IPS-18c (cell line): ENCODE measurements around the gene TAX1BP3.
"Not testable (repeated sequence)": the region's sequence is repeated elsewhere in the genome, so short reads cannot be mapped to it uniquely, and the experiment has no call there.

ENCODE experiments used
- H3K4me3 ChIP-seq: 2 replicates; pipeline ENCODE4 v1.7.0; 2013; ENCODE audit warnings: low read depth, mild to moderate bottlenecking, low read length, moderate library complexity; ENCODE audit not compliant: insufficient read depth
- H3K9me3 ChIP-seq: one replicate; pipeline ENCODE4 v1.6.1; 2013; ENCODE audit warnings: mild to moderate bottlenecking, low read length, moderate library complexity; ENCODE audit not compliant: control insufficient read depth, insufficient read depth

TAX1BP3 gene

GRCh38 chr17:3668279-3669084 lies at the start of gene TAX1BP3, which contains the start of gene EMC6:
Gene TAX1BP3, minus strand, starts transcription at chr17:3668578. Its CDS starts 52 bp downstream, at chr17:3668526.
Gene EMC6, plus strand, starts transcription at chr17:3668812. Its CDS starts 335 bp downstream, at chr17:3669147.
- Histone ChIP-seq H3K9me3 (no peaks in the 10 kb centered on the region), H3K4me3 (peak within 1 kb of the TSS; percentile 95)

GRCh38 chr17:3715296-3715695 lies 46.9 kb upstream of the TAX1BP3 start:
- H3K4me3 ChIP-seq = no peak overlapping the region
- no peaks in the 10 kb centered on the region for H3K9me3 ChIP-seq

- Histone ChIP-seq H3K4me3 (no peak overlapping the region), H3K9me3 (no peaks in the 10 kb centered on the region)
Measured at GRCh38 chr17:3712811-3713463, 44.6 kb upstream of the TAX1BP3 start.

GRCh38 chr17:3710951-3711383 lies 42.6 kb upstream of the TAX1BP3 start:
- no peak overlapping the region for H3K4me3 ChIP-seq
- H3K9me3 ChIP-seq = no peaks in the 10 kb centered on the region

GRCh38 chr17:3708366-3708765 lies 40.0 kb upstream of the TAX1BP3 start:
- H3K4me3 ChIP-seq = no peak overlapping the region

GRCh38 chr17:3705718-3705984 lies 37.3 kb upstream of the TAX1BP3 start:
- H3K4me3 ChIP-seq, H3K9me3 ChIP-seq: not testable (repeated sequence)

More at GRCh38 chr17:3708366-3708765, 40.0 kb upstream of the TAX1BP3 start:
- no peaks in the 10 kb centered on the region for H3K9me3 ChIP-seq

- Histone ChIP-seq H3K4me3 (no peak overlapping the region), H3K9me3 (no peaks in the 10 kb centered on the region)
Measured at GRCh38 chr17:3704931-3705717, 36.7 kb upstream of the TAX1BP3 start.

- not testable (repeated sequence) for H3K9me3 ChIP-seq, H3K4me3 ChIP-seq
Measured at GRCh38 chr17:3702041-3702539, 33.7 kb upstream of the TAX1BP3 start.

- peaks cover 8% of the 10 kb centered on the region for H3K9me3 ChIP-seq
- no peak overlapping the region for H3K4me3 ChIP-seq
Measured at GRCh38 chr17:3699951-3700350, 31.6 kb upstream of the TAX1BP3 start.

- Histone ChIP-seq H3K4me3 (no peak overlapping the region), H3K9me3 (peaks cover 8% of the 10 kb centered on the region)
Measured at GRCh38 chr17:3698139-3698538, 29.8 kb upstream of the TAX1BP3 start.

- H3K4me3 ChIP-seq = no peak overlapping the region
- peaks cover 8% of the 10 kb centered on the region for H3K9me3 ChIP-seq
Measured at GRCh38 chr17:3697103-3697476, 28.7 kb upstream of the TAX1BP3 start.

GRCh38 chr17:3695723-3696411 lies 27.5 kb upstream of the TAX1BP3 start, which contains the start of gene P2RX5:
Gene P2RX5, minus strand, starts transcription at chr17:3696155. Its CDS starts 150 bp downstream, at chr17:3696005.
- H3K9me3 ChIP-seq = peaks cover 8% of the 10 kb centered on the region
- H3K4me3 ChIP-seq = peak within 1 kb of the TSS; percentile 57

GRCh38 chr17:3695129-3695722 lies 26.8 kb upstream of the TAX1BP3 start:
- H3K4me3 ChIP-seq = peak overlapping the region; percentile 57
- peaks cover 8% of the 10 kb centered on the region for H3K9me3 ChIP-seq

- Histone ChIP-seq H3K9me3 (peaks cover 8% of the 10 kb centered on the region), H3K4me3 (no peak overlapping the region)
Measured at GRCh38 chr17:3693829-3694231, 25.5 kb upstream of the TAX1BP3 start.

- no peak overlapping the region for H3K4me3 ChIP-seq
Measured at GRCh38 chr17:3693141-3693540, 24.8 kb upstream of the TAX1BP3 start.

GRCh38 chr17:3692346-3692745 lies 24.0 kb upstream of the TAX1BP3 start:
- H3K9me3 ChIP-seq = peaks cover 2% of the 10 kb centered on the region

More at GRCh38 chr17:3693141-3693540, 24.8 kb upstream of the TAX1BP3 start:
- H3K9me3 ChIP-seq = peaks cover 5% of the 10 kb centered on the region

More at GRCh38 chr17:3692346-3692745, 24.0 kb upstream of the TAX1BP3 start:
- H3K4me3 ChIP-seq = no peak overlapping the region
